ENCODE measurements around the gene MESP2. TPM values are rescaled to one million over a fixed set of nuclear protein-coding genes. Genes with fewer than 3 reads are reported as not detected.

MESP2 gene
- total RNA-seq, 1 donor: not detected

DNA sequence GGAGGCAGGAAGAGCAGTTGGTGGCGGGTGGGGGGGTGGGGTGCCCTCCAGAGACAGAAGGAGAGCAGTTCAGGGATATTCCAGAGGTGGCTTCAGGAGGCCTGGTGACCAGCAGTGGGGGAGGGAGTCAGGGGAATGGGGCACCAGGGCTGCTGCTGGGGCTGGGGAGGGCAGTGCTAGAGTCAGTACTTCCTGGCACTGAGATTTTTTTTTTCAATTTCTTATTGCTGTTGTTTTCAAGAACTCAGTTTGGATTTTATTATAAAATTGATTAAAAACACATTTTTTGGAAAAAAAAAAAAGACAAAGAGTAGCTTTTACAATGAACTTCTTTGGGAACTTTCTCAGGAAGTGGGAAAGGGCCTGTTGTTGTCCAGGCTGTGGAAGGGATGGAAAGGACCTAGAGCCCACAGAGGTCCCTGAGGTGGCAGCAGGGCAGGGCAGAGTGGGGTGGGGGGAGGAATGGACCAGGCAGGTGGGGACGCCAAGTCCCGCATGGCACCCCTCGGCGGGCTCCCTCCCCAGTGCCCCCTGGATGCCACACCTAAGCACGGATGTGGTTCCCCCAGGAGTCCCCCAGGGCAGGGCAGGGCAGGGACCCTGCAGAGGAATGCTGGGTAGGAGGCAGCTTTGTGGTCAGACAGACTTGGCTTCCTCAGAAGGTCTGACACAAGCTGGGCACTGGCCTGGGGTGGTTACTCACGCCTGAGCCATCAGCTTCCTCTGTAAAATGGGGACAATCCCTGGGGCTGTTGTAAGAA lies 47.0 kb downstream of the MESP2 start:
- H3K9me3 ChIP-seq (ENCODE audit: low read depth, low read length): no peaks in the 10 kb centered on the region
- H3K27me3 ChIP-seq (ENCODE audit: insufficient read depth, low read length): no peaks in the 10 kb centered on the region
- no peak overlapping the region for H3K4me3 ChIP-seq (ENCODE audit: low read length)
- H3K4me1 ChIP-seq (ENCODE audit: insufficient read depth, low read length): peaks cover 79% of the 10 kb centered on the region

DNA sequence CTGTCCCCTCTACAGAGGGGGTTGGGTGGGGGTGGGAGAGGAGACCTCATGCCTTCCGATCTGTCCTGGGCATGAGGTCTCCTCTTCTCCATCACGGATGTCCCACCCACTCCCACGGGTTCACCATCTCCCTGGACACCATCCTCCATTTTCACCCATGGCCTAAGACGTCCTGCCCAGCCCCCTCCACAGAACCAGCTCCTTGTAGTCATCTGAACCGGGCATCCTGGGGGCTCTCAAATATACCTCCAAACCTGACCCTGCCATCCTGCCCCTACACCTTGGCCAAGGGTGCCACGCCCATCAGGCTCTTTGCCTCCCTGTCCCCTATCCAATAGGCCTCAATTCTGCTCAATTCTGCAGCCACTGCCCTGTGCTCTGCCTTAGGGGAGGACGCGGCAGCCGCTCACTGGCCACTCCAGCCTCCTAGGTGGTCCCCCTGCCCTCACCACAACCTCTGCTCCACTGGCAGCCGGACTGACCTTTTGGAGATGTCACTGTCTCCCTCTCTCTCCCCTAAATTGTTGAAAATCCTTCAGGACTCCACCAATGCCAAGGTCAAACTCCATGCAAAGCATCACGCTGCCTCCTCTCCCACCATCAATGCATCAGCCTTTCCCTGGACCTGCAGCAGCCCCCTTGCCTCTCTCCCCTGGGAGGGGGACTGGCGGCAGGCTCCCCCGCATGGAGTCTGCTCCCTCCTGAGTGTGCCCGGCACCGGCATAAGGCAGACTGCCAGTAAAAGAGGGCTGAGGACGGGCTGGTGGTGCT lies 47.9 kb downstream of the MESP2 start:
- Histone ChIP-seq H3K9me3 (ENCODE audit: low read depth, low read length) (no peaks in the 10 kb centered on the region), H3K4me1 (ENCODE audit: insufficient read depth, low read length) (peaks cover 88% of the 10 kb centered on the region), H3K27me3 (ENCODE audit: insufficient read depth, low read length) (no peaks in the 10 kb centered on the region), H3K4me3 (ENCODE audit: low read length) (no peak overlapping the region)

DNA sequence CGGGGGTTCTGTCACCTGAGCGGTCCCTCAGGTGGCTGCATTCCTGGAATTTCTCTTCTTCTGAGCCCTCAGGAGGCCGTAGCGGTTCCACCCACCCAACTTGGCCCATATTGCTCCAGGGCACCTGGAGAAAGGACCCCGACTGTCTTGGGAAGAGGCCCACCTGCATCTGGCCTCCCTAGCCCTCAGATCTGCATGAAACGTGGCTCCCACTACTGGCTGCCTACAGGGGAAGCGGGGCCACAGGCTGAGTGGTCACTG lies 48.4 kb downstream of the MESP2 start:
- H3K27me3 ChIP-seq (ENCODE audit: insufficient read depth, low read length): no peaks in the 10 kb centered on the region

GRCh38 chr15:89825271-89825940 lies 49.3 kb downstream of the MESP2 start:
- no peaks in the 10 kb centered on the region for H3K27me3 ChIP-seq (ENCODE audit: insufficient read depth, low read length)
- peaks cover 90% of the 10 kb centered on the region for H3K4me1 ChIP-seq (ENCODE audit: insufficient read depth, low read length)
- H3K4me3 ChIP-seq (ENCODE audit: low read length): no peak overlapping the region
- no peaks in the 10 kb centered on the region for H3K9me3 ChIP-seq (ENCODE audit: low read depth, low read length)

More for the DNA sequence above, 48.4 kb downstream of the MESP2 start:
- H3K4me3 ChIP-seq (ENCODE audit: low read length): no peak overlapping the region
- H3K9me3 ChIP-seq (ENCODE audit: low read depth, low read length): no peaks in the 10 kb centered on the region
- peaks cover 93% of the 10 kb centered on the region for H3K4me1 ChIP-seq (ENCODE audit: insufficient read depth, low read length)

DNA sequence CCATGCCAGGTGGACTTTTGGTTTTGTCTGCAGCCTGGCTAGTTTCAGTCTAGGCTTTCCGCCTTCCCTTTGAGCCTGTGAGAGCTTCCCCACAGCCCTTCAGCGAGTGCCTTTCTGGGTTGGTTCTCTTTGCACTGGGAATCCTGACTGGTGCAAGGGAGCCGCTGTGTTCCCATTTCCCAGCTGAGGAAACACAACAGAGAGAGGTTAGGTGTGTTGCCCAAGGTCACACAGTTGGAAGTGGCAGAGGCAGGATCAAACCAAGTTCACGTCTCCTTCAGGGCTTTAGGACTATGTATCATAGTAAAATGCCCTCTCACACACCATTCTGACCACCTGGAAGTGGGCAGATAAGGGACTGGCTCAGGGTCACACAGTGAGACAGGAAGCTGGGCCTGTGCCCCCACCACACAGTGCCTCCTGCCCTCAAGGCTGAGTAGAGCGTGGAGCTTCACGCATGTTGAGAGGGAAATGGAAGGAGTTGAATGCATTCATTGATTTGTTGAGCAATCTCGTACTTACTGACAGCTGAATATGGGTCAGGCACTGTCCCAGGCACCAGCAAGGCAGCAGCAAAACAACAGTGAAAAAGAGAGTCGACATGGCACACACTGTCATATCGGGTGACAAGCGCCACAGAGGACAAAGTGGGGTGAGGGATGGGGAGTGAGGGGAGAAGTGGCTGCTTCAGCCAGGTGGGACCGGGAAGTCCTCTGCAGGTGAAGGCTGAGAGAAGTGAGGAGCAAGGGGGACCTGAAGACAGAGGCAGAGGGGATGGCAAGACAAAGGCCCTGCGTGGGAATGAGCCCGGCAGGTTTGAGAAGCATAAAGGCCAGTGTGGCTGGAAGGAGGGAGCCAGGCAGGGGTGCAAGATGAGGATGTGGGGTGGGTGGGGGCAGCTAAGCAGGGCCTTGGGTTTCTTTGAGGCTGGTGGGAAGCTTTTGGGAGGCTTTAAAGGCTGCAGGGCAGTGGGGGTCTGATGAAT lies 50.8 kb downstream of the MESP2 start:
- Histone ChIP-seq H3K9me3 (ENCODE audit: low read depth, low read length) (no peaks in the 10 kb centered on the region), H3K4me3 (ENCODE audit: low read length) (no peak overlapping the region)

DNA sequence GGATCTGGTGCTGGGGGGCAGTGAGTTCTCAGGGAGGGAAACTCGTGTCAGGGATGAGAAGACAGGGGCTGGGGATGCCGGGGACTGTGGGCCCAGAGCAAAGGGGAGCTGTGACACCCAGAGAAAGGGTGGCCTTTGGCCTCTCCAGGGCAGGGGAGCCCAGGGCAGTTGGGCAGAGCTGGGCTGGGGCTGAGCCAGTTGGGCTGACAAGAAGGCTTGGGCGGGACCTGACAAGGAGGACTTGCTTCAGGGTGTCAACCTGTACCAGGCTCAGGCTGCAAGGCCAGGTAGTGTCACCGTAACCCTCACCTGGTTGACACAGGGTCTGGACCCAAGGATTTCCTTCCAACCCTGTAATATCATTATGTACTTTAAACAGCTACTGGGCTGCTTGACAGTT lies 51.7 kb downstream of the MESP2 start:
- no peaks in the 10 kb centered on the region for H3K27me3 ChIP-seq (ENCODE audit: insufficient read depth, low read length)
- no peak overlapping the region for H3K4me3 ChIP-seq (ENCODE audit: low read length)
- H3K4me1 ChIP-seq (ENCODE audit: insufficient read depth, low read length): peaks cover 66% of the 10 kb centered on the region
- no peaks in the 10 kb centered on the region for H3K9me3 ChIP-seq (ENCODE audit: low read depth, low read length)

More for the DNA sequence above, 50.8 kb downstream of the MESP2 start:
- Histone ChIP-seq H3K27me3 (ENCODE audit: insufficient read depth, low read length) (no peaks in the 10 kb centered on the region), H3K4me1 (ENCODE audit: insufficient read depth, low read length) (peaks cover 74% of the 10 kb centered on the region)

Other genes starting within 250 kb of the MESP2 start
- 0.10 TPM for gene TICRR, start 200.9 kb upstream of the MESP2 start, total RNA-seq
- gene KIF7, start 120.9 kb upstream of the MESP2 start, total RNA-seq: 0.21 TPM
- under 0.01 TPM for gene PLIN1, start 97.0 kb upstream of the MESP2 start, total RNA-seq
- gene PEX11A, start 85.6 kb upstream of the MESP2 start, total RNA-seq: 0.42 TPM
- gene WDR93, start 85.5 kb upstream of the MESP2 start, total RNA-seq: not detected
- not detected for gene MESP1, start 25.1 kb upstream of the MESP2 start, total RNA-seq
- gene ANPEP, start 38.5 kb downstream of the MESP2 start, total RNA-seq: 98.8 TPM
- 38.9 TPM for gene AP3S2, start 117.7 kb downstream of the MESP2 start, total RNA-seq
- gene ARPIN, start 136.6 kb downstream of the MESP2 start, total RNA-seq: 2.9 TPM
- gene ZNF710, start 225.0 kb downstream of the MESP2 start, total RNA-seq: 9.1 TPM

All from mononuclear cell (primary cell).